ENCODE measurements around the gene ZBP1.

Gene ZBP1

DNA sequence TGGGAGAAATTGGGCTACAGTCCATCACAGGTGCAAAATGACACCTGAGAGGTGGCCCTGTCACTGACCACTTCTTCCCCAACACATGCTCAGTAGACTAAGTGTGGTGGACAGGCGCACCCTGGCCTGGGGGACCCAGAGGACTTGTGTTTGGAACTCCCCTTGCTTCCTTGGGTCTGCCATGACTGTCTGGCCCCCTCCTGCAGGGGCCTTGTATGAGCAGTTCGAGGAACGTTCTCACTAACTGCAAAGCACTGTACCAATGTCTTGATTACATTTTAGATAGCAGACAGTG lies 63.3 kb downstream of the ZBP1 start:
- Histone ChIP-seq H4K8ac (ENCODE audit: low read depth, low read length) (no peak overlapping the region), H3K9me3 (ENCODE audit: insufficient read depth, low read depth, low read length) (peaks cover 6% of the 10 kb centered on the region), H3K14ac (ENCODE audit: low read length) (no peak overlapping the region), H2BK120ac (ENCODE audit: insufficient read depth, low read length, poor library complexity) (no peak overlapping the region), H3K27me3 (ENCODE audit: insufficient read depth, low read length) (no peaks in the 10 kb centered on the region), H3K4me3 (ENCODE audit: low read depth, low read length) (no peak overlapping the region), H2BK12ac (ENCODE audit: low read length) (no peak overlapping the region), H3K18ac (ENCODE audit: low read length) (no peak overlapping the region), H2BK5ac (ENCODE audit: low read depth, low read length, poor library complexity) (no peak overlapping the region), H4K12ac (ENCODE audit: low read depth, low read length) (no peak overlapping the region), H3K4me2 (ENCODE audit: low read length) (no peak overlapping the region), H2AK5ac (ENCODE audit: low read length) (no peak overlapping the region), H3K27ac (ENCODE audit: low read depth, low read length) (no peak overlapping the region), H3K4ac (ENCODE audit: low read depth, low read length) (no peak overlapping the region), H3K4me1 (ENCODE audit: control insufficient read depth in 1 of 2, insufficient read depth in 2 of 2, low read length in 2 of 2) (no peaks in the 10 kb centered on the region), H3K79me2 (ENCODE audit: control insufficient read depth, insufficient read depth, low read length, poor library complexity) (no peaks in the 10 kb centered on the region), H4K91ac (ENCODE audit: low read depth, low read length) (no peak overlapping the region), H3K79me1 (ENCODE audit: low read length) (no peaks in the 10 kb centered on the region), H2AFZ (ENCODE audit: insufficient read depth, low read length, poor library complexity) (no peak overlapping the region), H3K36me3 (ENCODE audit: control insufficient read depth in 1 of 2, insufficient read depth in 2 of 2, low read length in 2 of 2) (no peaks in the 10 kb centered on the region), H3K9ac (ENCODE audit: low read length) (no peak overlapping the region), H3K23ac (ENCODE audit: low read length) (no peak overlapping the region)
- no CpG with 5 or more reads among the region's 3 CpGs for WGBS (ENCODE audit: extremely low coverage, insufficient coverage, insufficient read length)
- DNase-seq, result no peak

DNA sequence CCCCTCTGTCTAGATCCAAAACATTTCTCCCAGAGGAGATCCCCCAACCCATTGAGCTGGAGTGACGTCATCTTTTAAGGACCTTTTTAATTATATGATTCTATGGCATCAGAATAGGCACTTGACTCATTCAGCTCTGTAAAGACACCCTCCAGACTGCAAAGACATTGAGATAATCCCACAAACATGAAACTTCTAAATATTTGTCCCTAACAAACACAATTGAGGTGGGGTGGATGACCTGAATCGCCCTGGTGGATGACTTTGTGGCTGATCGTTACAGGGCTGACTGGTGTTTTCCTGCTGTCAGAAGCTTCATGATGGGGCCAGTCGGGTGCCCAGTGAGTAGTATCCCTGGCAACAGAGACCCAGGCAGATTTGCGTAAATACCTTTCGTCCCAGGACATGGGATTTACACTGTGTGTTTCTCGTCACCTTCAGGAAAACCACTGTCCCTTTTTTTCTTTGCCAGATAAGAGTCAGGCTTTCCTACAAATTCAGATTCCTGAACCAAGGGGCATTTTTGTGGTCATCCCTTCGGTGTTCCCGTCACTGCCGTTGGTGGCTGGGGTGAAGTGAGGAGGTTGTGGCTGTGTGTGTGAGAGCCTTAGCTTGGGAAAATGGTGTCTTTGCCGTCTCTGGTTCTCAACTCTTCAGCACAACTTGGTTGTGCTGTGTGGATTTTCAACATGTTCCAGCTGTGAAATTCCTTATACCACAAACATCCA lies 64.6 kb downstream of the ZBP1 start:
- H3K18ac ChIP-seq (ENCODE audit: low read length), result no peak overlapping the region
- no CpG with 5 or more reads among the region's 11 CpGs for WGBS (ENCODE audit: extremely low coverage, insufficient coverage, insufficient read length)
- no peak overlapping the region for H3K27ac ChIP-seq (ENCODE audit: low read depth, low read length)
- H3K4me2 ChIP-seq (ENCODE audit: low read length), result no peak overlapping the region
- peaks cover 6% of the 10 kb centered on the region for H3K9me3 ChIP-seq (ENCODE audit: insufficient read depth, low read depth, low read length)
- H3K79me2 ChIP-seq (ENCODE audit: control insufficient read depth, insufficient read depth, low read length, poor library complexity), result no peaks in the 10 kb centered on the region
- H3K27me3 ChIP-seq (ENCODE audit: insufficient read depth, low read length), result no peaks in the 10 kb centered on the region
- no peaks in the 10 kb centered on the region for H3K79me1 ChIP-seq (ENCODE audit: low read length)
- no peak overlapping the region for H2AK5ac ChIP-seq (ENCODE audit: low read length)
- H3K36me3 ChIP-seq (ENCODE audit: control insufficient read depth in 1 of 2, insufficient read depth in 2 of 2, low read length in 2 of 2), result no peaks in the 10 kb centered on the region
- H3K9ac ChIP-seq (ENCODE audit: low read length), result no peak overlapping the region
- no peak overlapping the region for H2BK5ac ChIP-seq (ENCODE audit: low read depth, low read length, poor library complexity)
- H4K91ac ChIP-seq (ENCODE audit: low read depth, low read length), result no peak overlapping the region
- no peak overlapping the region for H2BK120ac ChIP-seq (ENCODE audit: insufficient read depth, low read length, poor library complexity)
- H3K14ac ChIP-seq (ENCODE audit: low read length), result no peak overlapping the region
- H2AFZ ChIP-seq (ENCODE audit: insufficient read depth, low read length, poor library complexity), result no peak overlapping the region
- no peak for DNase-seq
- H4K8ac ChIP-seq (ENCODE audit: low read depth, low read length), result no peak overlapping the region
- H3K23ac ChIP-seq (ENCODE audit: low read length), result no peak overlapping the region
- H3K4me1 ChIP-seq (ENCODE audit: control insufficient read depth in 1 of 2, insufficient read depth in 2 of 2, low read length in 2 of 2), result no peaks in the 10 kb centered on the region
- no peak overlapping the region for H2BK12ac ChIP-seq (ENCODE audit: low read length)
- H3K4me3 ChIP-seq (ENCODE audit: low read depth, low read length), result no peak overlapping the region
- no peak overlapping the region for H3K4ac ChIP-seq (ENCODE audit: low read depth, low read length)
- no peak overlapping the region for H4K12ac ChIP-seq (ENCODE audit: low read depth, low read length)

Data from trophoblast cell (in vitro differentiated cells and primary cell).